ENCODE results near the gene PIANP. TPM values are rescaled to one million over a fixed set of nuclear protein-coding genes. Genes with fewer than 3 reads are reported as not detected.
A peak's percentile ranks its signal among the peaks of the same experiment; 100 is the strongest.

The PIANP gene
- total RNA-seq, 1 donor from 2014 or later, result 0.40 TPM

DNA sequence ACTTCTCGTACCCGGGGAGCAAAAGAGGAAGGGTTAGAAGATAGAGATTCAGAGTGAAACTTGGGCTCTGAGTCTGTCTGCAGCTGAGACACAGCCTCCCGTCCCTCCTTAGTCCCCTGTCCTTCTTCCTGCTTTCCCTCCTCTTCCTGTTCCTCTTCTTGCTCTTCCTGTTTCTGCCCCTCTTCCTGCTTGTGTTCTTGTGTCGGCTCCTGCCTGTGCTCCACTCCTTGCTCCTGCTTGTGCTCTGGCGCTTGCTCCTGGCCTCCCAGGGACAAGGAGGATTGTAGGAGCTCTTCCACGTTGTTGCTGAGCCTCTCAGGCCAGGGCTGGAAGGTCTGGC lies 56.4 kb downstream of the PIANP start:
- Mint-ChIP-seq H3K36me3 (ENCODE audit: low read depth) (peaks cover 8% of the 10 kb centered on the region), H3K4me3 (peak overlapping the region; percentile 70), H3K9me3 (peaks cover 5% of the 10 kb centered on the region), H3K27me3 (no peaks in the 10 kb centered on the region), H3K27ac (peak overlapping the region; percentile 89), H3K4me1 (peaks cover 48% of the 10 kb centered on the region)
- ChIA-PET CTCF (interaction anchor here (1.0 to 4.4 kb wide), 3 partner anchors 9 to 30 kb away, joined by 4 to 26 read pairs (median 6); partner anchors contain the start of gene LPAR5), POLR2A (interaction anchor here (0.6 to 3.6 kb wide), 13 partner anchors 12 to 80 kb away, joined by 3 to 105 read pairs (median 4); partner anchors contain the start of genes CHD4, COPS7A and LPAR5)
- intact Hi-C loops (cut with micrococcal nuclease), result loop anchor here (1.0 to 2.0 kb wide), 3 partner anchors 9 to 27 kb away; partner anchors contain the start of genes ING4 and LPAR5
- peak; percentile 65 for ATAC-seq (ENCODE audit: low read depth)
- DNase-seq, result no peak
- TF ChIP-seq, protein P1, sequence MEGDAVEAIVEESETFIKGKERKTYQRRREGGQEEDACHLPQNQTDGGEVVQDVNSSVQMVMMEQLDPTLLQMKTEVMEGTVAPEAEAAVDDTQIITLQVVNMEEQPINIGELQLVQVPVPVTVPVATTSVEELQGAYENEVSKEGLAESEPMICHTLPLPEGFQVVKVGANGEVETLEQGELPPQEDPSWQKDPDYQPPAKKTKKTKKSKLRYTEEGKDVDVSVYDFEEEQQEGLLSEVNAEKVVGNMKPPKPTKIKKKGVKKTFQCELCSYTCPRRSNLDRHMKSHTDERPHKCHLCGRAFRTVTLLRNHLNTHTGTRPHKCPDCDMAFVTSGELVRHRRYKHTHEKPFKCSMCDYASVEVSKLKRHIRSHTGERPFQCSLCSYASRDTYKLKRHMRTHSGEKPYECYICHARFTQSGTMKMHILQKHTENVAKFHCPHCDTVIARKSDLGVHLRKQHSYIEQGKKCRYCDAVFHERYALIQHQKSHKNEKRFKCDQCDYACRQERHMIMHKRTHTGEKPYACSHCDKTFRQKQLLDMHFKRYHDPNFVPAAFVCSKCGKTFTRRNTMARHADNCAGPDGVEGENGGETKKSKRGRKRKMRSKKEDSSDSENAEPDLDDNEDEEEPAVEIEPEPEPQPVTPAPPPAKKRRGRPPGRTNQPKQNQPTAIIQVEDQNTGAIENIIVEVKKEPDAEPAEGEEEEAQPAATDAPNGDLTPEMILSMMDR (IDR thresholded peaks at IDR 0.05), result no peak

Other genes starting within 250 kb of the PIANP start
- 52.5 and 64.0 TPM in 2 replicates for gene TAPBPL, start 248.8 kb downstream of the PIANP start, total RNA-seq
- gene VAMP1, start 230.1 kb downstream of the PIANP start, total RNA-seq, result 32.9 and 34.5 TPM in 2 replicates
- 130 and 145 TPM in 2 replicates for gene MRPL51, start 207.6 kb downstream of the PIANP start, total RNA-seq
- 38.4 and 40.9 TPM in 2 replicates for gene NCAPD2, start 206.7 kb downstream of the PIANP start, total RNA-seq
- 1,003 and 1,033 TPM in 2 replicates for gene GAPDH, start 166.3 kb downstream of the PIANP start, total RNA-seq
- 23.6 and 25.9 TPM in 2 replicates for gene IFFO1, start 144.8 kb downstream of the PIANP start, total RNA-seq
- gene NOP2, start 132.5 kb downstream of the PIANP start, total RNA-seq, result 114 and 121 TPM in 2 replicates
- 342 and 345 TPM in 2 replicates for gene CHD4, start 93.4 kb downstream of the PIANP start, total RNA-seq
- 27.7 and 30.4 TPM in 2 replicates for gene LPAR5, start 64.9 kb downstream of the PIANP start, total RNA-seq
- gene ACRBP, start 53.4 kb downstream of the PIANP start, total RNA-seq, result 5.4 and 7.7 TPM in 2 replicates
- 31.6 and 39.2 TPM in 2 replicates for gene ING4, start 37.7 kb downstream of the PIANP start, total RNA-seq
- gene ZNF384, start 11.4 kb downstream of the PIANP start, total RNA-seq, result 81.7 and 98.6 TPM in 2 replicates
- 28.1 and 35.8 TPM in 2 replicates for gene COPS7A, start 23.2 kb upstream of the PIANP start, total RNA-seq
- gene MLF2, start 52.3 kb upstream of the PIANP start, total RNA-seq, result 102 and 105 TPM in 2 replicates
- 4.8 and 6.4 TPM in 2 replicates for gene PTMS, start 65.5 kb upstream of the PIANP start, total RNA-seq
- 0.12 TPM in 1 of 2 replicates, not detected in the other for gene LAG3, start 71.7 kb upstream of the PIANP start, total RNA-seq
- 0.22 and 0.32 TPM in 2 replicates for gene CD4, start 88.7 kb upstream of the PIANP start, total RNA-seq
- not detected in 2 replicates for gene GPR162, start 121.0 kb upstream of the PIANP start, total RNA-seq
- not detected in 2 replicates for gene P3H3, start 127.6 kb upstream of the PIANP start, total RNA-seq
- gene GNB3, start 140.1 kb upstream of the PIANP start, total RNA-seq, result 0.51 and 0.60 TPM in 2 replicates
- gene CDCA3, start 150.5 kb upstream of the PIANP start, total RNA-seq, result 1.2 and 1.6 TPM in 2 replicates
- gene USP5, start 151.3 kb upstream of the PIANP start, total RNA-seq, result 108 and 110 TPM in 2 replicates
- gene TPI1, start 166.7 kb upstream of the PIANP start, total RNA-seq, result 306 and 318 TPM in 2 replicates
- 14.4 and 16.2 TPM in 2 replicates for gene SPSB2, start 172.5 kb upstream of the PIANP start, total RNA-seq
- 7.7 and 8.8 TPM in 2 replicates for gene LRRC23, start 204.0 kb upstream of the PIANP start, total RNA-seq
- 20.9 and 31.0 TPM in 2 replicates for gene ENO2, start 213.8 kb upstream of the PIANP start, total RNA-seq
- gene ATN1, start 227.1 kb upstream of the PIANP start, total RNA-seq, result 42.8 and 50.9 TPM in 2 replicates
- not detected in 2 replicates for gene RNU7-1, start 243.0 kb upstream of the PIANP start, total RNA-seq
- gene C12orf57, start 243.2 kb upstream of the PIANP start, total RNA-seq, result 54.8 and 63.4 TPM in 2 replicates